GM06990 (cell line): Measurements from ENCODE around the gene FNDC3B.
"Not testable (repeated sequence)": the region's sequence is repeated elsewhere in the genome, so short reads cannot be mapped to it uniquely, and the experiment has no call there.

ENCODE experiments used
- DNase-seq: peaks from one replicate; pipeline ENCODE4 v3.0.0-alpha.2; 2011; ENCODE audit not compliant: insufficient read length; ENCODE audit errors: extremely low read depth
- H3K27me3 ChIP-seq: replicated peaks from 2 replicates; pipeline ENCODE4 v1.6.0; 2011; ENCODE audit warnings: low read length; ENCODE audit not compliant: control insufficient read depth, insufficient read depth
- H3K36me3 ChIP-seq: 2 replicates; pipeline ENCODE4 v1.5.1; 2011; ENCODE audit warnings: low read length; ENCODE audit not compliant: control insufficient read depth, insufficient read depth
- H3K4me3 ChIP-seq: replicated peaks from 2 replicates; pipeline ENCODE4 v1.5.1; 2011; ENCODE audit warnings: low read depth, mild to moderate bottlenecking, control low read depth, low read length
- TF ChIP-seq, protein P1 (sequence below): IDR thresholded peaks from 2 replicates; pipeline ENCODE4 v1.5.1; 2011; ENCODE audit warnings: low read length, control low read depth, mild to moderate bottlenecking, inconsistent platforms; ENCODE audit not compliant: insufficient read depth, poor library complexity, severe bottlenecking

The FNDC3B gene

GRCh38 chr3:172251211-172251610 is 211.8 kb downstream of the FNDC3B start:
- Histone ChIP-seq H3K4me3 (no peak overlapping the region), H3K27me3 (no peaks in the 10 kb centered on the region), H3K36me3 (no peaks in the 10 kb centered on the region; the same call in 1 of the 2 replicates)
- no peak for DNase-seq
- TF ChIP-seq, protein P1, sequence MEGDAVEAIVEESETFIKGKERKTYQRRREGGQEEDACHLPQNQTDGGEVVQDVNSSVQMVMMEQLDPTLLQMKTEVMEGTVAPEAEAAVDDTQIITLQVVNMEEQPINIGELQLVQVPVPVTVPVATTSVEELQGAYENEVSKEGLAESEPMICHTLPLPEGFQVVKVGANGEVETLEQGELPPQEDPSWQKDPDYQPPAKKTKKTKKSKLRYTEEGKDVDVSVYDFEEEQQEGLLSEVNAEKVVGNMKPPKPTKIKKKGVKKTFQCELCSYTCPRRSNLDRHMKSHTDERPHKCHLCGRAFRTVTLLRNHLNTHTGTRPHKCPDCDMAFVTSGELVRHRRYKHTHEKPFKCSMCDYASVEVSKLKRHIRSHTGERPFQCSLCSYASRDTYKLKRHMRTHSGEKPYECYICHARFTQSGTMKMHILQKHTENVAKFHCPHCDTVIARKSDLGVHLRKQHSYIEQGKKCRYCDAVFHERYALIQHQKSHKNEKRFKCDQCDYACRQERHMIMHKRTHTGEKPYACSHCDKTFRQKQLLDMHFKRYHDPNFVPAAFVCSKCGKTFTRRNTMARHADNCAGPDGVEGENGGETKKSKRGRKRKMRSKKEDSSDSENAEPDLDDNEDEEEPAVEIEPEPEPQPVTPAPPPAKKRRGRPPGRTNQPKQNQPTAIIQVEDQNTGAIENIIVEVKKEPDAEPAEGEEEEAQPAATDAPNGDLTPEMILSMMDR = no peak

DNA sequence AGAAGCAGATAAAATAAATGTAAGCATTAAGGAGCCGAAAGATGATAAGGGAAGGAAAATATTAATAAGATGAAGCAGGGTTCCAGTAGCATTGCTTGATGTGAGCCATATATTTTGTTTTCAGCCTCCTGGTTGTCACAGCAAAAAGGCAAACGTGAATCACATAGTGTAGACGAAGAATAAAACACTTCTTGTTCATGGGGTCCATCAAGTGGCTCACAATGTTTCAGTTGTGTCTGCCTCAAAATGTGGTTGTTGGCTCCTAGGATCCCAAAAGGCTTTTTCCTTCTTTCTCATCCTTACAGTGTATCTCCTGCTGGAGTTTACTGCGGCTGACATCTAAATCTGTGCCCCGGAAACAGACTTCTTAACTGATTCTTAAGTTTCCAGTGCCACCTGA is 213.8 kb downstream of the FNDC3B start:
- Histone ChIP-seq H3K27me3 (no peaks in the 10 kb centered on the region), H3K4me3 (no peak overlapping the region), H3K36me3 (peaks cover 2% of the 10 kb centered on the region)
- TF ChIP-seq, protein P1 = no peak
- DNase-seq = no peak

DNA sequence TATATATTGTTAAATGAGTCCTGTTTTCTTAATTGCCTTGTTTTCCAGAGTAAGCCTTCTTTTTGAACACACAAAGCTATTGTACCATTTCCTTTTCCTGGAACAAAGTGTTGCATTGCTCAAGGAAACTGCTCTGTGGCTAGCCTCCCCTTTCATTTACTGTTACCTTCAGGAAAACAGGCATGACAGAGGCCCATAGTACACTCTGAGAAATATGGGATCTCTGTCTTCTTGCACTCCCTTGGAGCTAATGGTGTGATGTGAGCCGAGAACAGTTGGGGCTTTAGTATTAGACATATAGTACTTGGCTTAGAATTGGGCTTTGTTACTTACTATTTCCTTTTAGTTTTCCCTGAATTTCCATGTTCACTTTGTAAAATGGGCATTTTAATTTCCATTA is 215.2 kb downstream of the FNDC3B start:
- peaks cover 3% of the 10 kb centered on the region for H3K36me3 ChIP-seq
- DNase-seq = no peak
- no peaks in the 10 kb centered on the region for H3K27me3 ChIP-seq
- no peak overlapping the region for H3K4me3 ChIP-seq
- TF ChIP-seq, protein P1 = no peak

DNA sequence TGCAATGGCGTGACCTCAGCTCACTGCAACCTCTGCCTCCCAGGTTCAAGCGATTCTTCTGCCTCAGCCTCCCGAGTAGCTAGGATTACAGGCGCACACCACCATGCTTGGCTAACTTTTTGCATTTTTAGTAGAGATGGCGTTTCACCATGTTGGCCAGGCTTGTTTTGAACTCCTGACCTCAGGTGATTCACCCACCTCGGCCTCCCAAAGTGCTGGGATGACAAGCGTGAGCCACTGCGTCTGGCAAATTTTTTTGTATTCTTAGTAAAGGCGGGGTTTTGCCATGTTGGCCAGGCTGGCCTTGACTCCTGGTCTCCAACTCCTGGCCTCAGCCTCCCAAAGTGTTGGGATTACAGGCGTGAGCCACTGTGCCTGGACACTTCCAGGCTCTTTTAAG is 215.9 kb downstream of the FNDC3B start:
- not testable (repeated sequence) for H3K27me3 ChIP-seq, DNase-seq, H3K36me3 ChIP-seq, H3K4me3 ChIP-seq

DNA sequence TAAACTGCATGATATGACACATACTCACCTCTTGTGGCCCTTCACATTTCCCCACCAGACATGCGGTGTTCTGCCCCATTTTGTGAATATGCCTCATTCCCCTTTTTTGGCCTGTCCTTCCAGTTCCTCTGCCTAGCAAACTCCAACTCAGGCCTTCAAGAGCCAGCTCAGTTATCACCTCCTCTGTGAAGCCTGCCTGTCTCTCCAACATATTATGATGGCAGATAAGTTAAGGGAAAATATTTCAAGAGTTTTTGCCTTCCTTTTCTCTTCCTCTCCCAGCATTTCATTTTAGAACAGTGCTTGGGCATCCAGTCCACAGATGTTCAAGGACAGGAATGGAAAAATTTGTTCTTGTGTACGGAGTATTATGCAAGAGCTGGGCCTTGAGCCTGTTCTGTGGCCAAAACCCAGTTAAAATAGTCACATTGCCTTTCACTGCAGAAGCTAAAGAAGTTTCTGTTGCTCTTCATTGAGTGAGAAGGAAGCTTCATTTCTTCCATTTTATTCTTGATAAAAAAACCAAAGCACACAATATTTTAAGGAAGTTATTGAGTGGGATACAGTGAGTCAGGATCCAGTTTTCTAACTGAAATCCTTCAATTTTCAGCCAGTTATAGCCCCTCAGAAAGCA is 216.8 kb downstream of the FNDC3B start:
- Histone ChIP-seq H3K27me3 (no peaks in the 10 kb centered on the region), H3K36me3 (peaks cover 4% of the 10 kb centered on the region), H3K4me3 (no peak overlapping the region)
- no peak for DNase-seq
- TF ChIP-seq, protein P1 = no peak

- TF ChIP-seq, protein P1 = no peak
- no peak for DNase-seq
- peaks cover 4% of the 10 kb centered on the region for H3K36me3 ChIP-seq
Observed at GRCh38 chr3:172257648-172258400, 218.4 kb downstream of the FNDC3B start.

More at GRCh38 chr3:172257648-172258400, 218.4 kb downstream of the FNDC3B start:
- Histone ChIP-seq H3K4me3 (no peak overlapping the region), H3K27me3 (no peaks in the 10 kb centered on the region)
